ENCODE data around the gene ZNF438. TPM values are rescaled to one million over a fixed set of nuclear protein-coding genes. Genes with fewer than 3 reads are reported as not detected.

The ZNF438 gene
- total and polyA plus RNA-seq, 4 experiments from 2014 or later = 2.0 to 4.5 (median 3.9) TPM

- H3K4me1 ChIP-seq (ENCODE audit: insufficient read depth, low read length) = peaks cover 13% of the 10 kb centered on the region
- intact Hi-C loops (cut with micrococcal nuclease) = no loop called here
- H3K36me3 Mint-ChIP-seq = no peaks in the 10 kb centered on the region
- POLR2A ChIA-PET (ENCODE audit: partially characterized antibody) = no interaction called here
- no peak for DNase-seq
- no peak overlapping the region for H3K4me3 Mint-ChIP-seq
- H3K27me3 ChIP-seq (ENCODE audit: insufficient read depth, low read length) = no peaks in the 10 kb centered on the region
- H3K27ac Mint-ChIP-seq = no peak overlapping the region
- H3K9me3 Mint-ChIP-seq = no peaks in the 10 kb centered on the region
- H3K9me3 ChIP-seq (ENCODE audit: control insufficient read depth in 1 of 2, low read length in 2 of 2) = no peaks in the 10 kb centered on the region
- H3K27me3 Mint-ChIP-seq = no peaks in the 10 kb centered on the region
- H3K36me3 ChIP-seq (ENCODE audit: insufficient read depth, low read length) = no peaks in the 10 kb centered on the region
- CTCF ChIA-PET (ENCODE audit: partially characterized antibody) = interaction anchor here (0.6 to 1.4 kb wide), 3 partner anchors 15 to 1749 kb away, joined by 3 to 4 read pairs (median 3); no protein-coding TSS in a partner anchor
- H3K27ac ChIP-seq (ENCODE audit: low read depth, low read length) = no peak overlapping the region
- H3K4me1 Mint-ChIP-seq = peaks cover 6 to 22% (median 18%) of the 10 kb centered on the region in 4 donors
- no peak overlapping the region for H3K4me3 ChIP-seq (ENCODE audit: low read length in 2 of 2)
These were observed 215.4 kb downstream of the ZNF438 start for GRCh38 chr10:30816159-30816819.

GRCh38 chr10:30813872-30814481, 217.7 kb downstream of the ZNF438 start:
- Mint-ChIP-seq H3K27ac (peak overlapping the region in 1 of 7 donors; percentile 29), H3K4me3 (no peak overlapping the region), H3K36me3 (no peaks in the 10 kb centered on the region), H3K9me3 (no peaks in the 10 kb centered on the region), H3K4me1 (peaks cover 6 to 23% (median 19%) of the 10 kb centered on the region in 4 donors), H3K27me3 (no peaks in the 10 kb centered on the region)
- no peaks in the 10 kb centered on the region for H3K9me3 ChIP-seq (ENCODE audit: control insufficient read depth in 1 of 2, low read length in 2 of 2)
- no peaks in the 10 kb centered on the region for H3K36me3 ChIP-seq (ENCODE audit: insufficient read depth, low read length)
- H3K4me3 ChIP-seq (ENCODE audit: low read length in 2 of 2) = no peak overlapping the region
- intact Hi-C loops (cut with micrococcal nuclease) = no loop called here
- no peak for DNase-seq
- POLR2A ChIA-PET (ENCODE audit: partially characterized antibody) = no interaction called here
- H3K27ac ChIP-seq (ENCODE audit: low read depth, low read length) = no peak overlapping the region
- CTCF ChIA-PET (ENCODE audit: partially characterized antibody) = interaction anchor here (1.3 to 6.7 kb wide), 3 partner anchors 29 to 145 kb away, joined by 3 to 32 read pairs (median 4); no protein-coding TSS in a partner anchor
- no peaks in the 10 kb centered on the region for H3K27me3 ChIP-seq (ENCODE audit: insufficient read depth, low read length)
- H3K4me1 ChIP-seq (ENCODE audit: insufficient read depth, low read length) = peaks cover 17% of the 10 kb centered on the region

- Histone ChIP-seq H3K9me3 (ENCODE audit: control insufficient read depth in 1 of 2, low read length in 2 of 2) (no peaks in the 10 kb centered on the region), H3K27me3 (ENCODE audit: insufficient read depth, low read length) (no peaks in the 10 kb centered on the region), H3K36me3 (ENCODE audit: insufficient read depth, low read length) (no peaks in the 10 kb centered on the region), H3K27ac (ENCODE audit: low read depth, low read length) (no peak overlapping the region), H3K4me3 (ENCODE audit: low read length in 2 of 2) (no peak overlapping the region), H3K4me1 (ENCODE audit: insufficient read depth, low read length) (peaks cover 17% of the 10 kb centered on the region)
- ChIA-PET POLR2A (ENCODE audit: partially characterized antibody) (interaction anchor here (0.6 to 1.4 kb wide), 4 partner anchors 20 to 322 kb away, joined by 3 to 15 read pairs (median 6); no protein-coding TSS in a partner anchor), CTCF (ENCODE audit: partially characterized antibody) (interaction anchor here (0.7 to 6.7 kb wide), 5 partner anchors 9 to 35 kb away, joined by 3 to 32 read pairs (median 3); no protein-coding TSS in a partner anchor)
- intact Hi-C loops (cut with micrococcal nuclease) = no loop called here
- Mint-ChIP-seq H3K9me3 (no peaks in the 10 kb centered on the region), H3K27me3 (no peaks in the 10 kb centered on the region), H3K4me3 (peak overlapping the region; percentile 18 to 71 (median 50)), H3K36me3 (no peaks in the 10 kb centered on the region), H3K4me1 (peaks cover 6 to 23% (median 19%) of the 10 kb centered on the region in 4 donors), H3K27ac (peak overlapping the region in 5 of 7 donors; percentile 50 to 85 (median 70))
- DNase-seq = no peak
These were observed 219.4 kb downstream of the ZNF438 start for GRCh38 chr10:30812018-30812851.

- ChIA-PET POLR2A (ENCODE audit: partially characterized antibody) (interaction anchor here (0.6 to 1.5 kb wide), 6 partner anchors 19 to 323 kb away, joined by 3 to 15 read pairs (median 4); partner anchors contain the start of gene ZNF438), CTCF (ENCODE audit: partially characterized antibody) (interaction anchor here (1.2 to 6.7 kb wide), 4 partner anchors 10 to 36 kb away, joined by 3 to 32 read pairs (median 6); no protein-coding TSS in a partner anchor)
- DNase-seq = peak in 2 of 5 donors; percentile 36 to 46
These were observed 220.2 kb downstream of the ZNF438 start for GRCh38 chr10:30811276-30812017.

GRCh38 chr10:30810416-30810815, 221.2 kb downstream of the ZNF438 start:
- Histone ChIP-seq H3K4me1 (ENCODE audit: insufficient read depth, low read length) (peaks cover 17% of the 10 kb centered on the region), H3K9me3 (ENCODE audit: control insufficient read depth in 1 of 2, low read length in 2 of 2) (no peaks in the 10 kb centered on the region), H3K27me3 (ENCODE audit: insufficient read depth, low read length) (no peaks in the 10 kb centered on the region), H3K27ac (ENCODE audit: low read depth, low read length) (no peak overlapping the region), H3K36me3 (ENCODE audit: insufficient read depth, low read length) (no peaks in the 10 kb centered on the region), H3K4me3 (ENCODE audit: low read length in 2 of 2) (no peak overlapping the region)
- DNase-seq = no peak
- Mint-ChIP-seq H3K27ac (no peak overlapping the region), H3K4me1 (peaks cover 6 to 23% (median 19%) of the 10 kb centered on the region in 4 donors), H3K9me3 (no peaks in the 10 kb centered on the region), H3K36me3 (no peaks in the 10 kb centered on the region), H3K4me3 (no peak overlapping the region), H3K27me3 (no peaks in the 10 kb centered on the region)
- intact Hi-C loops (cut with micrococcal nuclease) = no loop called here
- POLR2A ChIA-PET (ENCODE audit: partially characterized antibody) = interaction anchor here (1.2 to 1.5 kb wide), 2 partner anchors 26 to 221 kb away, joined by 4 to 5 read pairs; partner anchors contain the start of gene ZNF438
- CTCF ChIA-PET (ENCODE audit: partially characterized antibody) = interaction anchor here (1.2 to 6.7 kb wide), 2 partner anchors 12 to 26 kb away, joined by 6 to 32 read pairs; no protein-coding TSS in a partner anchor

More at GRCh38 chr10:30811276-30812017, 220.2 kb downstream of the ZNF438 start:
- no peaks in the 10 kb centered on the region for H3K36me3 Mint-ChIP-seq
- H3K27ac Mint-ChIP-seq = peak overlapping the region in 3 of 7 donors; percentile 59 to 85 (median 78)
- H3K27ac ChIP-seq (ENCODE audit: low read depth, low read length) = no peak overlapping the region
- no peaks in the 10 kb centered on the region for H3K9me3 Mint-ChIP-seq
- intact Hi-C loops (cut with micrococcal nuclease) = no loop called here
- H3K4me1 ChIP-seq (ENCODE audit: insufficient read depth, low read length) = peaks cover 17% of the 10 kb centered on the region
- peaks cover 6 to 23% (median 19%) of the 10 kb centered on the region in 4 donors for H3K4me1 Mint-ChIP-seq
- H3K4me3 ChIP-seq (ENCODE audit: low read length in 2 of 2) = no peak overlapping the region
- H3K36me3 ChIP-seq (ENCODE audit: insufficient read depth, low read length) = no peaks in the 10 kb centered on the region
- H3K9me3 ChIP-seq (ENCODE audit: control insufficient read depth in 1 of 2, low read length in 2 of 2) = no peaks in the 10 kb centered on the region
- H3K27me3 ChIP-seq (ENCODE audit: insufficient read depth, low read length) = no peaks in the 10 kb centered on the region
- no peaks in the 10 kb centered on the region for H3K27me3 Mint-ChIP-seq
- peak overlapping the region; percentile 10 to 71 (median 41) for H3K4me3 Mint-ChIP-seq

GRCh38 chr10:30806850-30807249, 224.8 kb downstream of the ZNF438 start:
- Mint-ChIP-seq H3K9me3 (no peaks in the 10 kb centered on the region), H3K4me1 (peaks cover 1 to 14% (median 6%) of the 10 kb centered on the region in 4 donors), H3K27ac (no peak overlapping the region), H3K36me3 (no peaks in the 10 kb centered on the region), H3K4me3 (no peak overlapping the region), H3K27me3 (no peaks in the 10 kb centered on the region)
- POLR2A ChIA-PET (ENCODE audit: partially characterized antibody) = no interaction called here
- H3K4me3 ChIP-seq (ENCODE audit: low read length in 2 of 2) = no peak overlapping the region
- no peak for DNase-seq
- peaks cover 3% of the 10 kb centered on the region for H3K4me1 ChIP-seq (ENCODE audit: insufficient read depth, low read length)
- intact Hi-C loops (cut with micrococcal nuclease) = no loop called here
- no peak overlapping the region for H3K27ac ChIP-seq (ENCODE audit: low read depth, low read length)
- H3K27me3 ChIP-seq (ENCODE audit: insufficient read depth, low read length) = no peaks in the 10 kb centered on the region
- H3K36me3 ChIP-seq (ENCODE audit: insufficient read depth, low read length) = no peaks in the 10 kb centered on the region
- CTCF ChIA-PET (ENCODE audit: partially characterized antibody) = interaction anchor here (1.5 kb wide), 1 partner anchor 22 kb away, joined by 7 read pairs; no protein-coding TSS in a partner anchor
- no peaks in the 10 kb centered on the region for H3K9me3 ChIP-seq (ENCODE audit: control insufficient read depth in 1 of 2, low read length in 2 of 2)
